ENCODE data around the gene TNFRSF13B.

DNA sequence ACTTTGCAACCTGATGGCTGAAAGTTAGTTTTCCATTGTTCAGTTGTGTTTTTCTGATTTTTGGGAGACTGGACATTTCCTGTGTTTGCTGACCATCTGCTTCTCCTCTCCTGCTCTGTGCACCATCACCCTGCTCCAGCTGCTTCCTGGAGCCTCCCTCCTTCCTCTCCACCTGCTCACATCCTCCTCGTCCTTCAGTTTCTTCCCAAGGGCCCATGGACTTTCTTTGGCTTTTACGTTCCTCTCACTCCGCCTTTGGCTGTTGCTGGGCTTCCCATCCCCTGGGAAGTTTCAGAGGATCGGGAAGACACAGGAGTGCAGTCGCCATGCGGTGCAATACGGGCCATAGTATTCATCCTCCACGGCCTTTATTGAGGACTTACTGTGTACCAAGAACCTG is 61.6 kb downstream of the TNFRSF13B start:
- TF ChIP-seq CTCF (IDR thresholded peaks at IDR 0.05; ENCODE audit: low read length) (no peak), EZH2 (IDR thresholded peaks at IDR 0.05; ENCODE audit: borderline replicate concordance, low read length) (no peak)
